LNCAP (cell line): ENCODE measurements around the gene CCNG2.

Experiments
- CTCF ChIP-seq: fragments of 450-650 bp; IDR thresholded peaks from 2 replicates; pipeline ENCODE4 v1.5.1; 2017; ENCODE audit warnings: mild to moderate bottlenecking

Gene CCNG2

GRCh38 chr4:77181720-77182119 is 24.7 kb downstream of the CCNG2 start:
- TF ChIP-seq CTCF: no peak

- no peak for TF ChIP-seq CTCF
These were observed 26.9 kb downstream of the CCNG2 start for GRCh38 chr4:77183777-77184420.

GRCh38 chr4:77184974-77185373 is 28.0 kb downstream of the CCNG2 start:
- TF ChIP-seq CTCF: no peak

DNA sequence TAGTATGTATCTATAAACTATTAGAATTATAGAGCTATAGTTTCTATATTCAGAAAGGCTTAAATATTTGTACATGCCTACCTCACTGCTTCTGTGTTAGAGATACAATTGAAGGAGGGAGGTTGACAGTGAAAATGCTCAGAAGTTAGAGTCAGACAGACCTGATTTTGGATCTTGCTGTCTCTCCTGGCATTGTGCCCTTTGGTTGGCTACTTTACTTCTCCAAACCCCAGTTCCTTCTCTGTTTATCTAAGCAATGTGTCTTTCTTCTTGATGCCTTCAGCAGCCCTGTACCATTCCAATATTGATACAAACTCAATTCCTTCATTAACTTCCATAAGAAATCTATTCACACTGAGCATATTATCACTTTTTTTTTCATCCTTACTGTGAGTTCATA is 28.7 kb downstream of the CCNG2 start:
- TF ChIP-seq CTCF: no peak

DNA sequence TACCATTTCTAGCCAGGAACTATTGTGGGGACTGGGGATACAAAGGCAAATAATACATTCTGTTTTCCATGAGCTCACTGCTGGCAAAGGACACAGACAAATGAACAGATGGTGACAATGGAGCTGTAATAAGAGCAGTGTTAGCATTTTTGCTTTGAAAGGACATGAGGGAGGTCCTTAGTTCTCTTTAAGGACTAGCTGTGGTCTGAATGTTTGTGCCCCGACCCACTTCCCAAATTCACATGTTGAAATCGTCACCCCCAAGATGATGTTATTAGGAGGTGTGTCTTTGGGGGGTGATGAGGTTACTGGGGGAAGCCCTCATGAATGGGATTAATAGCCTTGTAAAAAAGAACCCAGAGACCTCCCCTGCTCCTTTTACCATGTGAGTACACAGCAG is 30.3 kb downstream of the CCNG2 start:
- no peak for TF ChIP-seq CTCF

DNA sequence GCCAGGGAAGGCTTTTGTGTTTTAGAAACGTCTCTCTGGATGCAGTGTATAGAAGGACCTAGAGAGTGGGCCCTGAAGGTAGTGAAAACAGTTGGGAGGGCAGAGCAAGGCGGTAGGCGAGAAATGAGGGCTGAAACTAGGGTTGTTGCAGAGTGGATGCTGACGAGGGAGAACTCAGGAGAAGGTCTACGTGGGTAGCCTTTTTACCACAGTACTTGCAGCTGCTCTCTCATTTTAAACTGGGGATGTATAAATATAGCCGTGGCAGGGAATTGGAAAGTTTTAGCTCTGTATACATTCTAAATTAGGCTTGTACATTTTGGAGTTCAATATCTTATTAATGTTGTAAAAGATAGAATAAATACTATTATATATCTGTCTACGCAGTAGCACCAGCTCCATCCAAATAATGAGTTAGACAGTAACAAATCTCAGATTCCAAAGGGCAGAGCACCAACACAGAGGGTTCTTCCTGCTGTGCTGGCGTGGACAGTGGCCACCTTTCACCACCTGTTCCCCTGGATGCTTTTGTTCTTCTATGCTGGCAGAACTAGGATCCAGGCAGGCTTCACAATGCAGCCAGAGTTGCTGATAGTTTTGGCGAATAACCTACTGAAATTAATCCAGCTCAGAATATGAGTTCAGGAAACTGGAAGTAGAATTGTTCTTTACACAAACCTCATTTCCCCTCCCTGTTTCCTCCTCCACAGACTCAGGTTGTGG is 31.7 kb downstream of the CCNG2 start:
- no peak for TF ChIP-seq CTCF

- TF ChIP-seq CTCF: no peak
These were observed 32.4 kb downstream of the CCNG2 start for GRCh38 chr4:77189412-77189811.
